Endodermal cell (in vitro differentiated cells): ENCODE measurements around the gene DAB1. TPM values are rescaled to one million over a fixed set of nuclear protein-coding genes. Genes with fewer than 3 reads are reported as not detected.
A peak's percentile ranks its signal among the peaks of the same experiment; 100 is the strongest.

ENCODE experiments used
- DNase-seq: peaks from one replicate; pipeline ENCODE4 v3.0.0-alpha.2; 2017
- H3K27ac ChIP-seq: 2 replicates; pipeline ENCODE4 v1.5.1; 2013; ENCODE audit warnings: mild to moderate bottlenecking, low read depth, low read length, moderate library complexity
- H3K27me3 ChIP-seq: 2 replicates; pipeline ENCODE4 v1.6.1; 2013; ENCODE audit warnings: mild to moderate bottlenecking, low read length, moderate library complexity; ENCODE audit not compliant: insufficient read depth, control insufficient read depth, poor library complexity, severe bottlenecking
- H3K36me3 ChIP-seq: 2 replicates; pipeline ENCODE4 v1.7.0; 2013; ENCODE audit warnings: mild to moderate bottlenecking, low read length, moderate library complexity; ENCODE audit not compliant: control insufficient read depth, insufficient read depth
- H3K4me1 ChIP-seq: one replicate; pipeline ENCODE4 v1.7.0; 2013; ENCODE audit warnings: low read length; ENCODE audit not compliant: control insufficient read depth, insufficient read depth
- H3K4me3 ChIP-seq: 2 replicates; pipeline ENCODE4 v1.5.1; 2013; ENCODE audit warnings: mild to moderate bottlenecking, low read length, moderate library complexity
- H3K9ac ChIP-seq: 2 replicates; pipeline ENCODE4 v1.6.1; 2013; ENCODE audit warnings: mild to moderate bottlenecking, low read length, moderate library complexity; ENCODE audit not compliant: poor library complexity, severe bottlenecking; ENCODE audit errors: extremely low read depth
- H3K9me3 ChIP-seq: 2 replicates; pipeline ENCODE4 v1.6.1; 2013; ENCODE audit warnings: mild to moderate bottlenecking, low read length, moderate library complexity; ENCODE audit not compliant: control insufficient read depth
- H3K27ac Mint-ChIP-seq: 2 replicates; pipeline ENCODE4 v1.8.0; 2020; ENCODE audit warnings: mixed read lengths
- H3K27me3 Mint-ChIP-seq: 2 replicates; pipeline ENCODE4 v1.8.0; 2021; ENCODE audit warnings: mild to moderate bottlenecking, mixed read lengths; ENCODE audit not compliant: insufficient read depth
- H3K36me3 Mint-ChIP-seq: 2 replicates; pipeline ENCODE4 v1.8.0; 2020; ENCODE audit warnings: low read depth, mixed read lengths
- H3K4me1 Mint-ChIP-seq: 2 replicates; pipeline ENCODE4 v1.8.0; 2020; ENCODE audit warnings: mixed read lengths
- H3K4me3 Mint-ChIP-seq: 2 replicates; pipeline ENCODE4 v1.8.0; 2020; ENCODE audit warnings: mild to moderate bottlenecking, moderate library complexity, mixed read lengths
- H3K9me3 Mint-ChIP-seq: 2 replicates; pipeline ENCODE4 v1.8.0; 2020; ENCODE audit warnings: mild to moderate bottlenecking, mixed read lengths
- WGBS, 2 experiments: methylation state at CpG; one replicate each; pipeline versions ENCODE4 v1.1.5 to v1.1.7; 2013; ENCODE audit warnings: missing lambda C conversion rate in 2 of 2, mixed read lengths in 1 of 2; ENCODE audit not compliant: insufficient coverage in 1 of 2, insufficient read length in 1 of 2; 5-methylcytosine and 5-hydroxymethylcytosine counted together
- total RNA-seq, 2 donors: library from RNA; stranded (reverse); fragmentation: NEBNext Ultra II Directional in 1 of 2; extraction: Animal tissue kit (Norgen Biotek cat#: 25700) in 1 of 2; gene quantifications; 2 replicates in 1 of 2; 3 replicates in 1 of 2; pipeline ENCODE4 v1.2.1, GENCODE V29; 2021
- TF ChIP-seq, protein P1 (sequence below): fragments of 200-600 bp; sonication (generic); conservative IDR thresholded peaks from 2 replicates; pipeline ENCODE4 v1.5.0; 2021; ENCODE audit warnings: antibody characterized with exemption, mild to moderate bottlenecking

The DAB1 gene
- total RNA-seq, 2 donors from 2014 or later = 32.0 to 36.2 TPM

GRCh38 chr1:57421806-57422205 is 2.1 kb downstream of the DAB1 start:
- peak overlapping the region; percentile 91 for H3K4me3 ChIP-seq
- H3K9me3 ChIP-seq = no peaks in the 10 kb centered on the region
- no peaks in the 10 kb centered on the region for H3K36me3 ChIP-seq
- peaks cover 5% of the 10 kb centered on the region for H3K27me3 ChIP-seq
- peak overlapping the region; percentile 87 for H3K27ac Mint-ChIP-seq
- H3K4me3 Mint-ChIP-seq = peak overlapping the region; percentile 88
- no peaks in the 10 kb centered on the region for H3K36me3 Mint-ChIP-seq
- DNase-seq = no peak
- H3K9ac ChIP-seq = peak overlapping the region; percentile 59
- TF ChIP-seq, protein P1, sequence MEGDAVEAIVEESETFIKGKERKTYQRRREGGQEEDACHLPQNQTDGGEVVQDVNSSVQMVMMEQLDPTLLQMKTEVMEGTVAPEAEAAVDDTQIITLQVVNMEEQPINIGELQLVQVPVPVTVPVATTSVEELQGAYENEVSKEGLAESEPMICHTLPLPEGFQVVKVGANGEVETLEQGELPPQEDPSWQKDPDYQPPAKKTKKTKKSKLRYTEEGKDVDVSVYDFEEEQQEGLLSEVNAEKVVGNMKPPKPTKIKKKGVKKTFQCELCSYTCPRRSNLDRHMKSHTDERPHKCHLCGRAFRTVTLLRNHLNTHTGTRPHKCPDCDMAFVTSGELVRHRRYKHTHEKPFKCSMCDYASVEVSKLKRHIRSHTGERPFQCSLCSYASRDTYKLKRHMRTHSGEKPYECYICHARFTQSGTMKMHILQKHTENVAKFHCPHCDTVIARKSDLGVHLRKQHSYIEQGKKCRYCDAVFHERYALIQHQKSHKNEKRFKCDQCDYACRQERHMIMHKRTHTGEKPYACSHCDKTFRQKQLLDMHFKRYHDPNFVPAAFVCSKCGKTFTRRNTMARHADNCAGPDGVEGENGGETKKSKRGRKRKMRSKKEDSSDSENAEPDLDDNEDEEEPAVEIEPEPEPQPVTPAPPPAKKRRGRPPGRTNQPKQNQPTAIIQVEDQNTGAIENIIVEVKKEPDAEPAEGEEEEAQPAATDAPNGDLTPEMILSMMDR = no peak
- no peak overlapping the region for H3K27ac ChIP-seq
- peaks cover 11% of the 10 kb centered on the region for H3K4me1 ChIP-seq
- peaks cover 36% of the 10 kb centered on the region for H3K4me1 Mint-ChIP-seq
- 2% methylated on average over 6 of the region's 10 CpGs; no CpG with 5 or more reads in 1 of the 2 experiments for WGBS, 2 experiments
- H3K27me3 Mint-ChIP-seq = no peaks in the 10 kb centered on the region
- no peaks in the 10 kb centered on the region for H3K9me3 Mint-ChIP-seq

- Histone ChIP-seq H3K4me1 (peaks cover 11% of the 10 kb centered on the region), H3K27me3 (peaks cover 5% of the 10 kb centered on the region), H3K9ac (no peak overlapping the region), H3K27ac (no peak overlapping the region), H3K4me3 (peak overlapping the region; percentile 91), H3K9me3 (no peaks in the 10 kb centered on the region), H3K36me3 (no peaks in the 10 kb centered on the region)
- Mint-ChIP-seq H3K9me3 (no peaks in the 10 kb centered on the region), H3K27ac (no peak overlapping the region), H3K27me3 (no peaks in the 10 kb centered on the region), H3K4me1 (peaks cover 36% of the 10 kb centered on the region), H3K4me3 (peak overlapping the region; percentile 88), H3K36me3 (no peaks in the 10 kb centered on the region)
- no peak for DNase-seq
- TF ChIP-seq, protein P1 = no peak
- 11 to 15% methylated on average over 7 to 9 of the region's 9 CpGs for WGBS, 2 experiments
These were observed 2.7 kb downstream of the DAB1 start for GRCh38 chr1:57420981-57421785.

DNA sequence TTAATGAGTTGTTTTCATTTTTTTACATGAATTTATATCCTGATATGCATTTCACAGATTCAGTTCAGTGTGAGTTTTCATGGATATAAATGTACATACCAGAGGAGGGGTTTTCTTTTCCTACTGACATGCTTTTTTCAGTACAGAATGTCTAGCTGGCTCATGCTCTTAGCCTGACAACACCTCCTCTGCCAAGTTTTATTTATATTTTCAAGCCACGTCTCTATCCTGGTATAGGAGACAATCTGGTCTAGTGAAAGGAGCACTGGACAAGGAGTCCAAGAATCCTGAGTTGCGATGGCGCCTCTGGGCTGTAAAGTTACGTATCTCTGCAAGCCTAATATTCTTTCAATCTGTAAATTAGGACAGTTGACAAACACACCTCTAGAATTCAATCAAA is 4.9 kb downstream of the DAB1 start:
- no peak overlapping the region for H3K27ac ChIP-seq
- 93 to 97% methylated on average over 4 of the region's 4 CpGs for WGBS, 2 experiments
- peaks cover 25% of the 10 kb centered on the region for H3K4me1 Mint-ChIP-seq
- DNase-seq = no peak
- H3K9me3 ChIP-seq = peaks cover 5% of the 10 kb centered on the region
- no peaks in the 10 kb centered on the region for H3K27me3 Mint-ChIP-seq
- H3K4me1 ChIP-seq = peaks cover 11% of the 10 kb centered on the region
- TF ChIP-seq, protein P1 = no peak
- no peaks in the 10 kb centered on the region for H3K27me3 ChIP-seq
- no peak overlapping the region for H3K4me3 Mint-ChIP-seq
- peaks cover 2% of the 10 kb centered on the region for H3K36me3 Mint-ChIP-seq
- H3K4me3 ChIP-seq = no peak overlapping the region
- H3K9me3 Mint-ChIP-seq = peaks cover 2% of the 10 kb centered on the region
- H3K27ac Mint-ChIP-seq = no peak overlapping the region
- H3K9ac ChIP-seq = no peak overlapping the region
- H3K36me3 ChIP-seq = no peaks in the 10 kb centered on the region
